HepG2 (cell line): ENCODE results near the gene PPP1R27. TPM values are rescaled to one million over a fixed set of nuclear protein-coding genes. Genes with fewer than 3 reads are reported as not detected.

Source experiments
- ERF ChIP-seq: IDR thresholded peaks from 2 replicates; pipeline ENCODE4 v1.6.1; 2018; ENCODE audit warnings: missing biosample characterization, missing genetic modification reagents
- FOSL2 ChIP-seq: sonication (generic); formaldehyde crosslinking; IDR thresholded peaks from 2 replicates; pipeline ENCODE4 v1.4.0; 2020; ENCODE audit warnings: missing genetic modification reagents
- FOXA3 ChIP-seq: IDR thresholded peaks from 2 replicates; pipeline ENCODE4 v1.6.1; 2016; ENCODE audit warnings: missing genetic modification reagents, missing compliant biosample characterization
- KLF12 ChIP-seq: sonication (generic); formaldehyde crosslinking; IDR thresholded peaks from 2 replicates; pipeline ENCODE4 v1.4.0; 2020; ENCODE audit warnings: missing genetic modification reagents, borderline replicate concordance
- MTF1 ChIP-seq: sonication (generic); formaldehyde crosslinking; IDR thresholded peaks from 2 replicates; pipeline ENCODE4 v1.5.0; 2020; ENCODE audit warnings: missing genetic modification reagents
- NCOA2 ChIP-seq: sonication (generic); formaldehyde crosslinking; IDR thresholded peaks from 2 replicates; pipeline ENCODE4 v1.8.0; 2022; ENCODE audit warnings: inconsistent platforms
- ZNF234 ChIP-seq: sonication (generic); formaldehyde crosslinking; conservative IDR thresholded peaks from 2 replicates; pipeline ENCODE4 v1.5.1; 2020; ENCODE audit warnings: mild to moderate bottlenecking, missing genetic modification reagents
- ZNF350 ChIP-seq: sonication (generic); formaldehyde crosslinking; IDR thresholded peaks from 2 replicates; pipeline ENCODE4 v1.4.0; 2020; ENCODE audit warnings: mild to moderate bottlenecking, low read depth, missing genetic modification reagents, borderline replicate concordance
- ZNF577 ChIP-seq: sonication (generic); formaldehyde crosslinking; IDR thresholded peaks from 2 replicates; pipeline ENCODE4 v1.4.0; 2020; ENCODE audit warnings: mild to moderate bottlenecking, low read depth, missing genetic modification reagents, borderline replicate concordance
- polyA plus RNA-seq, 8 experiments: library from polyadenylated mRNA; depleted of rRNA in 3 of 8; stranded (reverse) in 7 of 8; unstranded in 1 of 8; fragments of >200 nt; fragmentation: Illumina TruSeq in 4 of 8; extraction: Trizol in 4 of 8; gene quantifications; 2 replicates each; pipeline versions ENCODE4 v1.2.1 to v1.2.3, GENCODE V29; 2011 to 2016; ENCODE audit warnings: low read depth in 4 of 8, missing spikeins in 1 of 8, mixed read lengths in 1 of 8; ENCODE audit not compliant: insufficient read depth in 1 of 8
- total RNA-seq, 5 experiments: library from RNA; depleted of rRNA; stranded (reverse); fragments of >200 nt; fragmentation: Illumina TruSeq; extraction: Trizol; gene quantifications; 2 replicates each; pipeline ENCODE4 v1.2.3, GENCODE V29; 2016; ENCODE audit warnings: low read depth in 1 of 5
- TF ChIP-seq, protein P1 (sequence below): sonication (generic); formaldehyde crosslinking; IDR thresholded peaks from 2 replicates; pipeline ENCODE4 v1.4.0; 2020; ENCODE audit warnings: missing genetic modification reagents
- TF ChIP-seq, protein P2 (sequence below): sonication (generic); formaldehyde crosslinking; IDR thresholded peaks from 2 replicates; pipeline ENCODE4 v1.5.1; 2020; ENCODE audit warnings: mild to moderate bottlenecking, moderate library complexity, missing genetic modification reagents
- TF ChIP-seq, protein P3 (sequence below): sonication (generic); formaldehyde crosslinking; IDR thresholded peaks from 2 replicates; pipeline ENCODE4 v1.5.0; 2020; ENCODE audit warnings: missing genetic modification reagents
- TF ChIP-seq, protein P4 (sequence below): sonication (generic); formaldehyde crosslinking; IDR thresholded peaks from 2 replicates; pipeline ENCODE4 v1.4.0; 2020; ENCODE audit warnings: mild to moderate bottlenecking, missing genetic modification reagents

Gene PPP1R27
- total and polyA plus RNA-seq, 2 of the 13 experiments (the other 11 are each of a cell fraction or from before 2014, with no cell fraction given), result 0.17 to 1.00 TPM

GRCh38 chr17:81814748-81815645 is 19.9 kb downstream of the PPP1R27 start (continued):
- TF ChIP-seq, protein P1, sequence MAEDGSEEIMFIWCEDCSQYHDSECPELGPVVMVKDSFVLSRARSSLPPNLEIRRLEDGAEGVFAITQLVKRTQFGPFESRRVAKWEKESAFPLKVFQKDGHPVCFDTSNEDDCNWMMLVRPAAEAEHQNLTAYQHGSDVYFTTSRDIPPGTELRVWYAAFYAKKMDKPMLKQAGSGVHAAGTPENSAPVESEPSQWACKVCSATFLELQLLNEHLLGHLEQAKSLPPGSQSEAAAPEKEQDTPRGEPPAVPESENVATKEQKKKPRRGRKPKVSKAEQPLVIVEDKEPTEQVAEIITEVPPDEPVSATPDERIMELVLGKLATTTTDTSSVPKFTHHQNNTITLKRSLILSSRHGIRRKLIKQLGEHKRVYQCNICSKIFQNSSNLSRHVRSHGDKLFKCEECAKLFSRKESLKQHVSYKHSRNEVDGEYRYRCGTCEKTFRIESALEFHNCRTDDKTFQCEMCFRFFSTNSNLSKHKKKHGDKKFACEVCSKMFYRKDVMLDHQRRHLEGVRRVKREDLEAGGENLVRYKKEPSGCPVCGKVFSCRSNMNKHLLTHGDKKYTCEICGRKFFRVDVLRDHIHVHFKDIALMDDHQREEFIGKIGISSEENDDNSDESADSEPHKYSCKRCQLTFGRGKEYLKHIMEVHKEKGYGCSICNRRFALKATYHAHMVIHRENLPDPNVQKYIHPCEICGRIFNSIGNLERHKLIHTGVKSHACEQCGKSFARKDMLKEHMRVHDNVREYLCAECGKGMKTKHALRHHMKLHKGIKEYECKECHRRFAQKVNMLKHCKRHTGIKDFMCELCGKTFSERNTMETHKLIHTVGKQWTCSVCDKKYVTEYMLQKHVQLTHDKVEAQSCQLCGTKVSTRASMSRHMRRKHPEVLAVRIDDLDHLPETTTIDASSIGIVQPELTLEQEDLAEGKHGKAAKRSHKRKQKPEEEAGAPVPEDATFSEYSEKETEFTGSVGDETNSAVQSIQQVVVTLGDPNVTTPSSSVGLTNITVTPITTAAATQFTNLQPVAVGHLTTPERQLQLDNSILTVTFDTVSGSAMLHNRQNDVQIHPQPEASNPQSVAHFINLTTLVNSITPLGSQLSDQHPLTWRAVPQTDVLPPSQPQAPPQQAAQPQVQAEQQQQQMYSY (CRISPR knock-in tag), result no peak
- peak; percentile 77 for TF ChIP-seq FOXA3
- TF ChIP-seq, protein P2, sequence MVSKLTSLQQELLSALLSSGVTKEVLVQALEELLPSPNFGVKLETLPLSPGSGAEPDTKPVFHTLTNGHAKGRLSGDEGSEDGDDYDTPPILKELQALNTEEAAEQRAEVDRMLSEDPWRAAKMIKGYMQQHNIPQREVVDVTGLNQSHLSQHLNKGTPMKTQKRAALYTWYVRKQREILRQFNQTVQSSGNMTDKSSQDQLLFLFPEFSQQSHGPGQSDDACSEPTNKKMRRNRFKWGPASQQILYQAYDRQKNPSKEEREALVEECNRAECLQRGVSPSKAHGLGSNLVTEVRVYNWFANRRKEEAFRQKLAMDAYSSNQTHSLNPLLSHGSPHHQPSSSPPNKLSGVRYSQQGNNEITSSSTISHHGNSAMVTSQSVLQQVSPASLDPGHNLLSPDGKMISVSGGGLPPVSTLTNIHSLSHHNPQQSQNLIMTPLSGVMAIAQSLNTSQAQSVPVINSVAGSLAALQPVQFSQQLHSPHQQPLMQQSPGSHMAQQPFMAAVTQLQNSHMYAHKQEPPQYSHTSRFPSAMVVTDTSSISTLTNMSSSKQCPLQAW (CRISPR knock-in tag), result peak; percentile 59; the same call in 1 of the 2 replicates
- no peak for TF ChIP-seq KLF12 (CRISPR knock-in tag)
- peak; percentile 56 for TF ChIP-seq NCOA2 (CRISPR knock-in tag)
- TF ChIP-seq MTF1, result no peak
- TF ChIP-seq, protein P3, sequence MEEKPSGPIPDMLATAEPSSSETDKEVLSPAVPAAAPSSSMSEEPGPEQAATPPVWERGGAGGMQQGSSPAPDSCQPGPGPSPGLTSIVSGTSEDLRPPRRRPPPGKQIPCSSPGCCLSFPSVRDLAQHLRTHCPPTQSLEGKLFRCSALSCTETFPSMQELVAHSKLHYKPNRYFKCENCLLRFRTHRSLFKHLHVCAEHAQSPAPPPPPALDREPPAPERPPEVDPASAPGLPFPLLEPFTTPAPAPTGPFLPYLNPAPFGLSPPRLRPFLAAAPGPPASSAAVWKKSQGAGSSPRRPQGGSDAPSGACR, result peak; percentile 87; the same call in 1 of the 2 replicates
- peak; percentile 70; the same call in 1 of the 2 replicates for TF ChIP-seq ERF (CRISPR knock-in tag)
- peak; percentile 95 for TF ChIP-seq FOSL2 (CRISPR knock-in tag)
- TF ChIP-seq, protein P4, sequence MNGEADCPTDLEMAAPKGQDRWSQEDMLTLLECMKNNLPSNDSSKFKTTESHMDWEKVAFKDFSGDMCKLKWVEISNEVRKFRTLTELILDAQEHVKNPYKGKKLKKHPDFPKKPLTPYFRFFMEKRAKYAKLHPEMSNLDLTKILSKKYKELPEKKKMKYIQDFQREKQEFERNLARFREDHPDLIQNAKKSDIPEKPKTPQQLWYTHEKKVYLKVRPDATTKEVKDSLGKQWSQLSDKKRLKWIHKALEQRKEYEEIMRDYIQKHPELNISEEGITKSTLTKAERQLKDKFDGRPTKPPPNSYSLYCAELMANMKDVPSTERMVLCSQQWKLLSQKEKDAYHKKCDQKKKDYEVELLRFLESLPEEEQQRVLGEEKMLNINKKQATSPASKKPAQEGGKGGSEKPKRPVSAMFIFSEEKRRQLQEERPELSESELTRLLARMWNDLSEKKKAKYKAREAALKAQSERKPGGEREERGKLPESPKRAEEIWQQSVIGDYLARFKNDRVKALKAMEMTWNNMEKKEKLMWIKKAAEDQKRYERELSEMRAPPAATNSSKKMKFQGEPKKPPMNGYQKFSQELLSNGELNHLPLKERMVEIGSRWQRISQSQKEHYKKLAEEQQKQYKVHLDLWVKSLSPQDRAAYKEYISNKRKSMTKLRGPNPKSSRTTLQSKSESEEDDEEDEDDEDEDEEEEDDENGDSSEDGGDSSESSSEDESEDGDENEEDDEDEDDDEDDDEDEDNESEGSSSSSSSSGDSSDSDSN (CRISPR knock-in tag), result peak; percentile 54
- no peak for TF ChIP-seq ZNF234 (CRISPR knock-in tag)
- no peak for TF ChIP-seq ZNF577 (CRISPR knock-in tag)
- TF ChIP-seq ZNF350 (CRISPR knock-in tag), result peak; percentile 61; the same call in 1 of the 2 replicates
